Stimulated activated CD4-positive, alpha-beta T cell treated with anti-CD3 and anti-CD28 coated beads, Interleukin-15, amount 100 ng/mL, for 1 hour (primary cell): Measurements from ENCODE around the gene WDR93.
A peak's percentile ranks its signal among the peaks of the same experiment; 100 is the strongest.
"Not testable (repeated sequence)": the region's sequence is repeated elsewhere in the genome, so short reads cannot be mapped to it uniquely, and the experiment has no call there.

Source experiments
- DNase-seq, 2 donors: peaks; one replicate each; pipeline ENCODE4 v3.0.0-alpha.2; 2020; ENCODE audit warnings: low read depth in 1 of 2, low spot score in 1 of 2

WDR93 gene

GRCh38 chr15:89769366-89769765, 78.8 kb downstream of the WDR93 start:
- no peak for DNase-seq

GRCh38 chr15:89770041-89770440, 79.4 kb downstream of the WDR93 start:
- DNase-seq, result no peak

GRCh38 chr15:89772932-89773583, 82.4 kb downstream of the WDR93 start:
- DNase-seq, result no peak

- no peak for DNase-seq
Observed at GRCh38 chr15:89774492-89774891, 83.9 kb downstream of the WDR93 start.

- DNase-seq, result no peak
Observed at GRCh38 chr15:89775815-89776214, 85.2 kb downstream of the WDR93 start.

- DNase-seq, result peak; percentile 12 to 25
Observed at GRCh38 chr15:89776274-89777072, 85.9 kb downstream of the WDR93 start, which contains the start of gene MESP2. TSS of gene MESP2 (plus strand) at chr15:89776332. CDS start at chr15:89776358, 26 bp downstream.

- DNase-seq, result no peak
Observed at GRCh38 chr15:89777073-89777751, 86.6 kb downstream of the WDR93 start.

GRCh38 chr15:89777782-89778380, 87.3 kb downstream of the WDR93 start:
- no peak for DNase-seq

GRCh38 chr15:89778861-89779260, 88.2 kb downstream of the WDR93 start:
- no peak for DNase-seq

- DNase-seq, result no peak
Observed at GRCh38 chr15:89780601-89781000, 90.0 kb downstream of the WDR93 start.

GRCh38 chr15:89781055-89781454, 90.4 kb downstream of the WDR93 start:
- DNase-seq, result no peak

- DNase-seq, result no peak
Observed at GRCh38 chr15:89781891-89782618, 91.4 kb downstream of the WDR93 start.

- not testable (repeated sequence) for DNase-seq
Observed at GRCh38 chr15:89782619-89782950, 92.0 kb downstream of the WDR93 start.

- no peak for DNase-seq
Observed at GRCh38 chr15:89783111-89783860, 92.7 kb downstream of the WDR93 start.

GRCh38 chr15:89783861-89784685, 93.5 kb downstream of the WDR93 start:
- no peak for DNase-seq

GRCh38 chr15:89784686-89784960, 94.0 kb downstream of the WDR93 start:
- DNase-seq, result no peak

- no peak for DNase-seq
Observed at GRCh38 chr15:89785064-89785773, 94.6 kb downstream of the WDR93 start.

- no peak for DNase-seq
Observed at GRCh38 chr15:89785774-89786140, 95.1 kb downstream of the WDR93 start.

GRCh38 chr15:89787944-89788343, 97.3 kb downstream of the WDR93 start:
- no peak for DNase-seq
